ENCODE data around the gene DCTD.

The DCTD gene

DNA sequence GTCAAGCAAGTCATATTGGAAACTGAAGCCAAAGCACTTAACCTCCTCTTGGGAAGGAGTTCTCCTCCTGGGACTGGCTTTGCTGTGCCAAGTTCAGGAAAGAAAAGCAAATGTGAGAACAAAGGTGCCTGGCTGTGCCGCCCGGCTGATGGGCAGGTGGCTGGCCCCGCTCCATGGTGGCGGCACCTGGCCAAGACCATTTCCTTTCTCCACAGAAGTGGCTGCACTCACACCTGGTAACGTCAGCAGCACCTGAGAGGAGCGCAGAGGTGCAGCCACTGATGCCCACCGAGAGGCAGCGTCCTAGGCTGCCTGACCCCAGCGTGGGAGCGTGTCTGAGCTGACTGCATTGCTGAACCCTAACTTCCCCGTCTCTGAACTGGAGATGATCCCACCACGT, 54.3 kb downstream of the DCTD start:
- H3K9me2 ChIP-seq (replicated peaks; ENCODE audit: insufficient read depth, low read length) = no peaks in the 10 kb centered on the region

DNA sequence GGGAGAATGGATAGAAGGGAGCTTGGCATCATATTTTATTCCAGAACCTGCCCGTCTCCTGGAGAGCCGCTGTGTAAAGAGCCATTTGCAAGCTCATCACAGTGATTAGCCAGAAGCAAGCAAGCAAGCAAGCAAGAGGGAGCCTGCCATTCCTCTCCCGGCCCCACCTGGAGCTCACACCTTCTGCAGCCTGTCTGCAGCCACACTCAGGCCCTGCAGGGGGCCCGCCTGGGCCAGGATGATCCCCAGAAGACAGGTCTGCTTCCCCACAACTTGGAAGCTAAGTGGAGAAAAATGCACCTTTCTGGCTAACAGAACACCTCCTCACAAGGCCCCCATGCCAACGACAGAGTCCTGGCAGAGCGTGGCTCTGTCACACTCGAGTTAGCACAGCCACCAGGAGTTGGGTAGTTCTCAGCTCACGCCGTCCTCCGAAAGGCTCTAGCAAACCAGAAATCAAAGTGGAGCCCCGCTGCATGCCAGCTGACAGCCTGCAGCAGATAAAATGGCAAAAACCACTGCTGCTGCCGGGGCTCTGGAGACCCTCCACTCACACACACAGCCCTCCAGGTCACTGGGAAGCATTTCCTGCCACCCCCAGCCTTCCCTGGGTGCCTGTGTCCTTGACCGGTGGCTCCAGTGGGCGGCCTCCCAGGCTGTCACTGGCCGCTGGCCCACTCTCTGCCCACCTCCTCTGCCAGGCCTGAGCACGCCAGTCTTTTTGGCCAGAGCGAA, 54.9 kb downstream of the DCTD start:
- no peak overlapping the region for H3K9ac ChIP-seq (ENCODE audit: low read length)
- H3K27me3 ChIP-seq (ENCODE audit: low read length) = no peaks in the 10 kb centered on the region
- no peaks in the 10 kb centered on the region for H3K9me3 ChIP-seq (ENCODE audit: insufficient read depth, low read length)
- H3K4me3 ChIP-seq (ENCODE audit: insufficient read depth, low read length, poor library complexity, severe bottlenecking) = no peak overlapping the region
- no peak overlapping the region for H3K4me2 ChIP-seq (ENCODE audit: low read depth, low read length, poor library complexity, severe bottlenecking)
- no peaks in the 10 kb centered on the region for H4K20me1 ChIP-seq (ENCODE audit: low read depth, low read length)
- H3K9me2 ChIP-seq (replicated peaks; ENCODE audit: insufficient read depth, low read length) = no peaks in the 10 kb centered on the region
- no peak overlapping the region for H3K27ac ChIP-seq (ENCODE audit: low read depth, low read length)
- no peaks in the 10 kb centered on the region for H3F3A ChIP-seq (ENCODE audit: insufficient read depth)
- no peaks in the 10 kb centered on the region for H3K36me3 ChIP-seq (ENCODE audit: low read length)
- no peak overlapping the region for H2AFZ ChIP-seq (ENCODE audit: low read depth, low read length, severe bottlenecking)
- H3K79me2 ChIP-seq (ENCODE audit: insufficient read depth, low read length) = no peaks in the 10 kb centered on the region
- TF ChIP-seq EZH2phosphoT487 (conservative IDR thresholded peaks at IDR 0.05; ENCODE audit: low read length) (no peak), CTCF (IDR thresholded peaks at IDR 0.05; ENCODE audit: insufficient read depth, low read length, poor library complexity, severe bottlenecking) (no peak)

More for the DNA sequence above, 54.3 kb downstream of the DCTD start:
- Histone ChIP-seq H3K36me3 (ENCODE audit: low read length) (no peaks in the 10 kb centered on the region), H2AFZ (ENCODE audit: low read depth, low read length, severe bottlenecking) (no peak overlapping the region), H3K27ac (ENCODE audit: low read depth, low read length) (no peak overlapping the region), H3F3A (ENCODE audit: insufficient read depth) (no peaks in the 10 kb centered on the region), H3K9ac (ENCODE audit: low read length) (no peak overlapping the region), H3K4me2 (ENCODE audit: low read depth, low read length, poor library complexity, severe bottlenecking) (no peak overlapping the region), H3K9me3 (ENCODE audit: insufficient read depth, low read length) (no peaks in the 10 kb centered on the region), H4K20me1 (ENCODE audit: low read depth, low read length) (no peaks in the 10 kb centered on the region), H3K79me2 (ENCODE audit: insufficient read depth, low read length) (no peaks in the 10 kb centered on the region), H3K27me3 (ENCODE audit: low read length) (no peaks in the 10 kb centered on the region), H3K4me3 (ENCODE audit: insufficient read depth, low read length, poor library complexity, severe bottlenecking) (no peak overlapping the region)
- TF ChIP-seq CTCF (IDR thresholded peaks at IDR 0.05; ENCODE audit: insufficient read depth, low read length, poor library complexity, severe bottlenecking) (no peak), EZH2phosphoT487 (conservative IDR thresholded peaks at IDR 0.05; ENCODE audit: low read length) (no peak)

DNA sequence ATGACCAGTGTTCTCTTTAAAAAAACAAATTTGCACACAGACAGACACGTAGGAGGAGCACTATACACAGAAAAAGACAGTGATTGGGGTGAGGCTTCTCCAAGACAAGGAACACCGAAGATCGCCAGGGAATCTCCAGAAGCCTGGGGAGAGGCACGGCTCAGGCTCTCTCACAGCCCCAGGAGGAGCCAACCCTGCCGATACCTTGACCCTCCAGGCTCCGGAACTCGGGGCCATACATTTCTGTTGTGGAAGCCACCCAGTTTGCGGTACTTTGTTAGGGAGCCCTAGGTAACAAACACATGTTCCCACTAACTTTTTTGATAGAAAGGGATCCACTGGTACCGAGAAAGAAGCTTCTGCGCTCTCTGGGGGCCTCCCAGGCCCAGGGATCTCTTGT, 55.8 kb downstream of the DCTD start:
- Histone ChIP-seq H2AFZ (ENCODE audit: low read depth, low read length, severe bottlenecking) (no peak overlapping the region), H3K36me3 (ENCODE audit: low read length) (no peaks in the 10 kb centered on the region), H3F3A (ENCODE audit: insufficient read depth) (no peaks in the 10 kb centered on the region), H3K9me3 (ENCODE audit: insufficient read depth, low read length) (no peaks in the 10 kb centered on the region), H4K20me1 (ENCODE audit: low read depth, low read length) (no peaks in the 10 kb centered on the region), H3K4me3 (ENCODE audit: insufficient read depth, low read length, poor library complexity, severe bottlenecking) (no peak overlapping the region), H3K4me2 (ENCODE audit: low read depth, low read length, poor library complexity, severe bottlenecking) (no peak overlapping the region), H3K27me3 (ENCODE audit: low read length) (no peaks in the 10 kb centered on the region), H3K27ac (ENCODE audit: low read depth, low read length) (no peak overlapping the region), H3K79me2 (ENCODE audit: insufficient read depth, low read length) (no peaks in the 10 kb centered on the region), H3K9me2 (replicated peaks; ENCODE audit: insufficient read depth, low read length) (no peaks in the 10 kb centered on the region), H3K9ac (ENCODE audit: low read length) (no peak overlapping the region)
- TF ChIP-seq CTCF (IDR thresholded peaks at IDR 0.05; ENCODE audit: insufficient read depth, low read length, poor library complexity, severe bottlenecking) = no peak
- TF ChIP-seq EZH2phosphoT487 (conservative IDR thresholded peaks at IDR 0.05; ENCODE audit: low read length) = no peak

Measured in SU-DHL-6 (cell line).